K562 (cell line): Measurements from ENCODE around the gene SCARF1.

ENCODE experiments used
- CREB5 ChIP-seq: fragments of 250-450 bp; sonication (Bioruptor Pico); IDR thresholded peaks from 2 replicates; pipeline ENCODE4 v1.5.0; 2020; ENCODE audit warnings: mild to moderate bottlenecking
- SREBF2 ChIP-seq: sonication (generic); formaldehyde crosslinking; IDR thresholded peaks from 2 replicates; pipeline ENCODE4 v1.4.0; 2020; ENCODE audit warnings: mild to moderate bottlenecking, missing genetic modification reagents
- STAT5B ChIP-seq: fragments of 250-450 bp; sonication (Bioruptor Pico); IDR thresholded peaks from 2 replicates; pipeline ENCODE4 v1.8.0; 2021; ENCODE audit warnings: mild to moderate bottlenecking, inconsistent platforms
- YY1 ChIP-seq, 3 experiments: IDR thresholded peaks; 2 replicates each; pipeline ENCODE4 v1.6.1; 2011; ENCODE audit warnings: low read length in 2 of 3, mild to moderate bottlenecking in 2 of 3, moderate library complexity in 2 of 3, borderline replicate concordance in 1 of 3, control low read depth in 1 of 3, low read depth in 1 of 3; ENCODE audit not compliant: insufficient read depth in 3 of 3, insufficient replicate concordance in 2 of 3, control insufficient read depth in 1 of 3, insufficient read length in 1 of 3; ENCODE audit errors: extremely low read depth in 1 of 3
- ZNF175 ChIP-seq: fragments of 200-800 bp; sonication (Bioruptor generic); IDR thresholded peaks from 2 replicates; pipeline ENCODE4 v1.6.1; 2016; ENCODE audit warnings: low read depth, mild to moderate bottlenecking, missing genetic modification characterization, missing compliant biosample characterization
- ZNF512 ChIP-seq: IDR thresholded peaks from 2 replicates; pipeline ENCODE4 v1.6.1; 2016; ENCODE audit warnings: missing genetic modification characterization, missing compliant biosample characterization
- TF ChIP-seq, protein P1 (sequence below): sonication (generic); formaldehyde crosslinking; IDR thresholded peaks from 2 replicates; pipeline ENCODE4 v1.8.0; 2023; ENCODE audit warnings: mild to moderate bottlenecking, missing genetic modification reagents
- TF ChIP-seq, protein P2 (sequence below), 3 experiments: IDR thresholded peaks in 2 of 3; conservative IDR thresholded peaks in 1 of 3; 2 replicates each; pipeline ENCODE4 v1.5.1; 2011 to 2012; ENCODE audit warnings: low read length in 3 of 3, mild to moderate bottlenecking in 3 of 3, control low read depth in 2 of 3, improper control_type of control experiment in 1 of 3, inconsistent platforms in 1 of 3, low read depth in 1 of 3, mixed read lengths in 1 of 3, moderate library complexity in 1 of 3; ENCODE audit not compliant: insufficient read depth in 2 of 3

- TF ChIP-seq YY1 (IDR thresholded peaks at IDR 0.05; ENCODE audit: borderline replicate concordance in 1 of 3, control insufficient read depth in 1 of 3, extremely low read depth in 1 of 3, insufficient read depth in 3 of 3, insufficient read length in 1 of 3, insufficient replicate concordance in 2 of 3, low read depth in 1 of 3, low read length in 2 of 3), result no peak
- no peak for TF ChIP-seq SREBF2
- TF ChIP-seq, protein P1, sequence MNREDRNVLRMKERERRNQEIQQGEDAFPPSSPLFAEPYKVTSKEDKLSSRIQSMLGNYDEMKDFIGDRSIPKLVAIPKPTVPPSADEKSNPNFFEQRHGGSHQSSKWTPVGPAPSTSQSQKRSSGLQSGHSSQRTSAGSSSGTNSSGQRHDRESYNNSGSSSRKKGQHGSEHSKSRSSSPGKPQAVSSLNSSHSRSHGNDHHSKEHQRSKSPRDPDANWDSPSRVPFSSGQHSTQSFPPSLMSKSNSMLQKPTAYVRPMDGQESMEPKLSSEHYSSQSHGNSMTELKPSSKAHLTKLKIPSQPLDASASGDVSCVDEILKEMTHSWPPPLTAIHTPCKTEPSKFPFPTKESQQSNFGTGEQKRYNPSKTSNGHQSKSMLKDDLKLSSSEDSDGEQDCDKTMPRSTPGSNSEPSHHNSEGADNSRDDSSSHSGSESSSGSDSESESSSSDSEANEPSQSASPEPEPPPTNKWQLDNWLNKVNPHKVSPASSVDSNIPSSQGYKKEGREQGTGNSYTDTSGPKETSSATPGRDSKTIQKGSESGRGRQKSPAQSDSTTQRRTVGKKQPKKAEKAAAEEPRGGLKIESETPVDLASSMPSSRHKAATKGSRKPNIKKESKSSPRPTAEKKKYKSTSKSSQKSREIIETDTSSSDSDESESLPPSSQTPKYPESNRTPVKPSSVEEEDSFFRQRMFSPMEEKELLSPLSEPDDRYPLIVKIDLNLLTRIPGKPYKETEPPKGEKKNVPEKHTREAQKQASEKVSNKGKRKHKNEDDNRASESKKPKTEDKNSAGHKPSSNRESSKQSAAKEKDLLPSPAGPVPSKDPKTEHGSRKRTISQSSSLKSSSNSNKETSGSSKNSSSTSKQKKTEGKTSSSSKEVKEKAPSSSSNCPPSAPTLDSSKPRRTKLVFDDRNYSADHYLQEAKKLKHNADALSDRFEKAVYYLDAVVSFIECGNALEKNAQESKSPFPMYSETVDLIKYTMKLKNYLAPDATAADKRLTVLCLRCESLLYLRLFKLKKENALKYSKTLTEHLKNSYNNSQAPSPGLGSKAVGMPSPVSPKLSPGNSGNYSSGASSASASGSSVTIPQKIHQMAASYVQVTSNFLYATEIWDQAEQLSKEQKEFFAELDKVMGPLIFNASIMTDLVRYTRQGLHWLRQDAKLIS (CRISPR knock-in tag), result no peak
- TF ChIP-seq STAT5B (CRISPR knock-in tag), result no peak
- no peak for TF ChIP-seq ZNF512 (tag)
- TF ChIP-seq, protein P2, sequence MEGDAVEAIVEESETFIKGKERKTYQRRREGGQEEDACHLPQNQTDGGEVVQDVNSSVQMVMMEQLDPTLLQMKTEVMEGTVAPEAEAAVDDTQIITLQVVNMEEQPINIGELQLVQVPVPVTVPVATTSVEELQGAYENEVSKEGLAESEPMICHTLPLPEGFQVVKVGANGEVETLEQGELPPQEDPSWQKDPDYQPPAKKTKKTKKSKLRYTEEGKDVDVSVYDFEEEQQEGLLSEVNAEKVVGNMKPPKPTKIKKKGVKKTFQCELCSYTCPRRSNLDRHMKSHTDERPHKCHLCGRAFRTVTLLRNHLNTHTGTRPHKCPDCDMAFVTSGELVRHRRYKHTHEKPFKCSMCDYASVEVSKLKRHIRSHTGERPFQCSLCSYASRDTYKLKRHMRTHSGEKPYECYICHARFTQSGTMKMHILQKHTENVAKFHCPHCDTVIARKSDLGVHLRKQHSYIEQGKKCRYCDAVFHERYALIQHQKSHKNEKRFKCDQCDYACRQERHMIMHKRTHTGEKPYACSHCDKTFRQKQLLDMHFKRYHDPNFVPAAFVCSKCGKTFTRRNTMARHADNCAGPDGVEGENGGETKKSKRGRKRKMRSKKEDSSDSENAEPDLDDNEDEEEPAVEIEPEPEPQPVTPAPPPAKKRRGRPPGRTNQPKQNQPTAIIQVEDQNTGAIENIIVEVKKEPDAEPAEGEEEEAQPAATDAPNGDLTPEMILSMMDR (IDR thresholded peaks at IDR 0.05 in 2 of 3, conservative IDR thresholded peaks at IDR 0.05 in 1 of 3; ENCODE audit: insufficient read depth in 2 of 3, low read depth in 1 of 3, low read length in 3 of 3), result no peak
- TF ChIP-seq CREB5, result no peak
- no peak for TF ChIP-seq ZNF175 (CRISPR knock-in tag)
Observed at GRCh38 chr17:1601571-1601970, 44.0 kb downstream of the SCARF1 start.
